Measurements from ENCODE around the gene SLC4A4.

SLC4A4 gene

DNA sequence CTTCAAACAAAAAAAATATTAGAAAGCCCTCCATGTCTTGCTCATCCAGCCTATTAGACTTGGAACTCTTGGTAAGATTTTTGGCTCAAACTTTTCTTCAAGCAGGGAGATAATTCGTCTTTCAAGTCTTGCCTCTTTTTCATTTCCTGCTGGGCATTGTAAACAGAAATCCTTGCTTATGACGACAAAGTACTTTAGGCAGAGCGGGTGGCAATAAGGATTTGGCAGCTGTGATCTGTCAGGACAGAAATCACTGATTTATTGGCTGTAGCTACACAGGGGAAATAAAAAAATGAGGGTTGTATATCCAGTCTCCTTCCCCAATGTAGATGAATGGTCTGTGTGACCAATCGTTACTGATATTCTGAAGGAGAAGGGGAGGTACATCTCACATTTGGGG, 121.6 kb downstream of the SLC4A4 start:
- TF ChIP-seq TEAD4 (IDR thresholded peaks at IDR 0.05) (no peak), NFIC (IDR thresholded peaks at IDR 0.05) (no peak), TCF12 (IDR thresholded peaks at IDR 0.05; ENCODE audit: low read depth) (no peak), CREB1 (IDR thresholded peaks at IDR 0.05; ENCODE audit: low read depth) (no peak), TAF1 (IDR thresholded peaks at IDR 0.05; ENCODE audit: low read depth) (no peak), FOXM1 (IDR thresholded peaks at IDR 0.05; ENCODE audit: borderline replicate concordance, low read depth) (no peak), CEBPB (IDR thresholded peaks at IDR 0.05) (no peak), YY1 (IDR thresholded peaks at IDR 0.05; ENCODE audit: low read depth) (no peak)
- TF ChIP-seq, protein P1, sequence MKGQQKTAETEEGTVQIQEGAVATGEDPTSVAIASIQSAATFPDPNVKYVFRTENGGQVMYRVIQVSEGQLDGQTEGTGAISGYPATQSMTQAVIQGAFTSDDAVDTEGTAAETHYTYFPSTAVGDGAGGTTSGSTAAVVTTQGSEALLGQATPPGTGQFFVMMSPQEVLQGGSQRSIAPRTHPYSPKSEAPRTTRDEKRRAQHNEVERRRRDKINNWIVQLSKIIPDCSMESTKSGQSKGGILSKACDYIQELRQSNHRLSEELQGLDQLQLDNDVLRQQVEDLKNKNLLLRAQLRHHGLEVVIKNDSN (IDR thresholded peaks at IDR 0.05), result no peak

DNA sequence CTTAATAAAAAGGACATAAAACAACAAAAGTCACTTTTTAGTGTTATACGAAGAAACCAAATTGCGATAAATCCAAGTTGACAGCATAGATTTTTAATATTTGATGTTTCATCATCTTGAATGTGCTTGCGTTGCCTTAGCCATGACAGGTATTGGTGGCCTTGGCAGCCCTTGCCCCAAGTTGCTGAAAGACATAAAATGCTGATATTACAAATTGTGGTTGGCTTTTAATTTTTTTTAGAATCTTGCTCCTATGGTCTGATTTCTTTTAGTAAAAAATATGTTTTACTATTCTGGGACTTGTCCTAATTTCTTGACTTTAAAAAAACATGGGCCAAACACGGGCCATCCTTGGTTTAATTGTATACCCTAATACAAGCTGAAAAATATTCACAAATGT, 122.6 kb downstream of the SLC4A4 start:
- no peak for TF ChIP-seq CEBPB (IDR thresholded peaks at IDR 0.05)
- TF ChIP-seq ZBTB7A (IDR thresholded peaks at IDR 0.05; ENCODE audit: low read depth), result no peak
- TF ChIP-seq TCF12 (IDR thresholded peaks at IDR 0.05; ENCODE audit: low read depth), result no peak
- TF ChIP-seq, protein P1 (IDR thresholded peaks at IDR 0.05), result no peak
- TF ChIP-seq FOXM1 (IDR thresholded peaks at IDR 0.05; ENCODE audit: borderline replicate concordance, low read depth), result no peak
- TF ChIP-seq RAD21 (IDR thresholded peaks at IDR 0.05; ENCODE audit: low read depth), result no peak
- TF ChIP-seq EP300 (IDR thresholded peaks at IDR 0.05; ENCODE audit: borderline replicate concordance), result no peak
- no peak for TF ChIP-seq NFIC (IDR thresholded peaks at IDR 0.05)
- TF ChIP-seq, protein P2, sequence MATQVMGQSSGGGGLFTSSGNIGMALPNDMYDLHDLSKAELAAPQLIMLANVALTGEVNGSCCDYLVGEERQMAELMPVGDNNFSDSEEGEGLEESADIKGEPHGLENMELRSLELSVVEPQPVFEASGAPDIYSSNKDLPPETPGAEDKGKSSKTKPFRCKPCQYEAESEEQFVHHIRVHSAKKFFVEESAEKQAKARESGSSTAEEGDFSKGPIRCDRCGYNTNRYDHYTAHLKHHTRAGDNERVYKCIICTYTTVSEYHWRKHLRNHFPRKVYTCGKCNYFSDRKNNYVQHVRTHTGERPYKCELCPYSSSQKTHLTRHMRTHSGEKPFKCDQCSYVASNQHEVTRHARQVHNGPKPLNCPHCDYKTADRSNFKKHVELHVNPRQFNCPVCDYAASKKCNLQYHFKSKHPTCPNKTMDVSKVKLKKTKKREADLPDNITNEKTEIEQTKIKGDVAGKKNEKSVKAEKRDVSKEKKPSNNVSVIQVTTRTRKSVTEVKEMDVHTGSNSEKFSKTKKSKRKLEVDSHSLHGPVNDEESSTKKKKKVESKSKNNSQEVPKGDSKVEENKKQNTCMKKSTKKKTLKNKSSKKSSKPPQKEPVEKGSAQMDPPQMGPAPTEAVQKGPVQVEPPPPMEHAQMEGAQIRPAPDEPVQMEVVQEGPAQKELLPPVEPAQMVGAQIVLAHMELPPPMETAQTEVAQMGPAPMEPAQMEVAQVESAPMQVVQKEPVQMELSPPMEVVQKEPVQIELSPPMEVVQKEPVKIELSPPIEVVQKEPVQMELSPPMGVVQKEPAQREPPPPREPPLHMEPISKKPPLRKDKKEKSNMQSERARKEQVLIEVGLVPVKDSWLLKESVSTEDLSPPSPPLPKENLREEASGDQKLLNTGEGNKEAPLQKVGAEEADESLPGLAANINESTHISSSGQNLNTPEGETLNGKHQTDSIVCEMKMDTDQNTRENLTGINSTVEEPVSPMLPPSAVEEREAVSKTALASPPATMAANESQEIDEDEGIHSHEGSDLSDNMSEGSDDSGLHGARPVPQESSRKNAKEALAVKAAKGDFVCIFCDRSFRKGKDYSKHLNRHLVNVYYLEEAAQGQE (IDR thresholded peaks at IDR 0.05; ENCODE audit: low read depth), result no peak
- TF ChIP-seq, protein P3, sequence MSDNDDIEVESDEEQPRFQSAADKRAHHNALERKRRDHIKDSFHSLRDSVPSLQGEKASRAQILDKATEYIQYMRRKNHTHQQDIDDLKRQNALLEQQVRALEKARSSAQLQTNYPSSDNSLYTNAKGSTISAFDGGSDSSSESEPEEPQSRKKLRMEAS (IDR thresholded peaks at IDR 0.05), result no peak
- TF ChIP-seq CREB1 (IDR thresholded peaks at IDR 0.05; ENCODE audit: low read depth), result no peak
- TF ChIP-seq TEAD4 (IDR thresholded peaks at IDR 0.05), result no peak

DNA sequence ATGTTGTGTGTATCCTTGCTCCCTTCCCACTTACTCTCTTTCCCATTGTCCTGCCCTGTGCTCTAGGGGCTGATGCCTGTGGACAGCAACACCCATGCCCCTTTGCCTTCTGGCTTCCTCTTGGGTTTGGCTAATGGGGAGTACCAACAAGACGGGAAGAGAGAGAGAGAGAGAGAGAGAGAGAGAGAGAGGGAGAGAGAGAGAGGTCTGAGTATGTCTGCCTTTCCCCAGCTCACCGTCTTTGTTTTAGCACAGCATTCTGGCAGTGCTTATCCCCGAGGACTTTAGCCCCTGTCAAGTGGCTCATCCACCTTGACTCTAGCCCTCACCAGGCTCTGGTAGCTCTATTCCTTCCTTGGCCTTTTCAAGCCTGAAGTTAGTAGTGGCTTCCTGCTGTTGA, 128.0 kb downstream of the SLC4A4 start:
- TF ChIP-seq YY1 (IDR thresholded peaks at IDR 0.05; ENCODE audit: low read depth) (no peak), FOXM1 (IDR thresholded peaks at IDR 0.05; ENCODE audit: borderline replicate concordance, low read depth) (no peak), TAF1 (IDR thresholded peaks at IDR 0.05; ENCODE audit: low read depth) (no peak), EGR1 (IDR thresholded peaks at IDR 0.05) (no peak), NFIC (IDR thresholded peaks at IDR 0.05) (no peak), CEBPB (IDR thresholded peaks at IDR 0.05) (no peak), RAD21 (IDR thresholded peaks at IDR 0.05; ENCODE audit: low read depth) (no peak)
- TF ChIP-seq, protein P1 (IDR thresholded peaks at IDR 0.05), result no peak
- TF ChIP-seq, protein P3 (IDR thresholded peaks at IDR 0.05), result no peak

DNA sequence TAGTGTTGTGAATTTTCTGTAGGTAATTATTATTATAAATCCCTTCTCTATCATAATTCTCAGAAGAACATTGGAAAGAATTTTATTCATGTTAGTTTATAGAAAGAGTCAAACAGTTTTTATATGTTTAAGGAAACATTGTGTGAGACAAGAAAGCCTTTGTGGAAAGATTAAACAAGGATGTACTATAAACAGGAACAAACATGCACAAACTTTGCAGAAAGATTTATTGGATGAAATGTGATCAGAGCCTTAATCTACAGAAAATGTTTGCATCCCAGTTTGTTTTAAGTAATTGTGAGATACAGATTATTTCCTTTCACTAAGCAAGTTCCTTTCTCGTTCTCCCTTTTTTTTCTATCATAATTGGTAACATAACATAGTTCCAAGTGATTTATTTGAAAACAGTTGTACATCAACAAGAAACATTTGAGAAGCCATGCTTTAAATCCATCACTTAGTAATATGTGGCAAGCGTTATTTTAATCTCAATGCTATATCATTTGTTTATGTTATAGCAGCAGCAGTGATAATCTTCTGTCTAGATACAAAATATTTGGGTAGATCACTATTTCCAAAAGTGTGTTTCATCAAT, 129.4 kb downstream of the SLC4A4 start:
- no peak for TF ChIP-seq ZBTB7A (IDR thresholded peaks at IDR 0.05; ENCODE audit: low read depth)
- no peak for TF ChIP-seq TAF1 (IDR thresholded peaks at IDR 0.05; ENCODE audit: low read depth)
- no peak for TF ChIP-seq NFIC (IDR thresholded peaks at IDR 0.05)
- no peak for TF ChIP-seq CREB1 (IDR thresholded peaks at IDR 0.05; ENCODE audit: low read depth)
- TF ChIP-seq CEBPB (IDR thresholded peaks at IDR 0.05), result no peak
- TF ChIP-seq, protein P1 (IDR thresholded peaks at IDR 0.05), result no peak
- TF ChIP-seq, protein P3 (IDR thresholded peaks at IDR 0.05), result no peak
- TF ChIP-seq EP300 (IDR thresholded peaks at IDR 0.05; ENCODE audit: borderline replicate concordance), result no peak
- TF ChIP-seq RAD21 (IDR thresholded peaks at IDR 0.05; ENCODE audit: low read depth), result no peak
- TF ChIP-seq EGR1 (IDR thresholded peaks at IDR 0.05), result no peak
- no peak for TF ChIP-seq TCF12 (IDR thresholded peaks at IDR 0.05; ENCODE audit: low read depth)
- TF ChIP-seq YY1 (IDR thresholded peaks at IDR 0.05; ENCODE audit: low read depth), result no peak
- TF ChIP-seq FOXM1 (IDR thresholded peaks at IDR 0.05; ENCODE audit: borderline replicate concordance, low read depth), result no peak
- no peak for TF ChIP-seq TEAD4 (IDR thresholded peaks at IDR 0.05)
- TF ChIP-seq, protein P2 (IDR thresholded peaks at IDR 0.05; ENCODE audit: low read depth), result no peak

DNA sequence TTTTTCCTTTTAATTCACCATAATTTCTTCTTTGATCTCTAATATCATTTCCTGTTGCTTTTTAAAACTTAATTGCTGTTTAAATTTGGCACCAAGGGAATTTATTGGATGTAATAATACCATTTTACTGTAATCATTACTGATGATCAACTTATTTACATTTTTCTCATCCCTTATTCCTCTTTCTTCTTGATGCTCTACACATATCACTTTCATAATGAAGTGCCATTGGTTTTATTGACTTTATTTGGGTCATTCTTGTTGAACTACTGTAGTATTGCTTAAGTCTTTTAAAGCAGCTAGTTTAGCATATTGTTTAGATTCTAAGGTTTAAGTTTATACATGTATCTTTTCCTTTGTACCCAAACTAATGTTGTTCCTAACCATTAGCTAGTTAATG, 130.7 kb downstream of the SLC4A4 start:
- TF ChIP-seq, protein P3 (IDR thresholded peaks at IDR 0.05), result no peak
- TF ChIP-seq NFIC (IDR thresholded peaks at IDR 0.05) (no peak), EP300 (IDR thresholded peaks at IDR 0.05; ENCODE audit: borderline replicate concordance) (no peak), EGR1 (IDR thresholded peaks at IDR 0.05) (no peak), YY1 (IDR thresholded peaks at IDR 0.05; ENCODE audit: low read depth) (no peak), TAF1 (IDR thresholded peaks at IDR 0.05; ENCODE audit: low read depth) (no peak), FOXM1 (IDR thresholded peaks at IDR 0.05; ENCODE audit: borderline replicate concordance, low read depth) (no peak), CEBPB (IDR thresholded peaks at IDR 0.05) (no peak), ZBTB7A (IDR thresholded peaks at IDR 0.05; ENCODE audit: low read depth) (no peak), CREB1 (IDR thresholded peaks at IDR 0.05; ENCODE audit: low read depth) (no peak), RAD21 (IDR thresholded peaks at IDR 0.05; ENCODE audit: low read depth) (no peak)
- TF ChIP-seq, protein P2 (IDR thresholded peaks at IDR 0.05; ENCODE audit: low read depth), result no peak
- TF ChIP-seq, protein P1 (IDR thresholded peaks at IDR 0.05), result no peak
